GM06990 (cell line): Measurements from ENCODE around the gene POLR1E.

Experiments used
- DNase-seq: peaks from one replicate; pipeline ENCODE4 v3.0.0-alpha.2; 2011; ENCODE audit not compliant: insufficient read length; ENCODE audit errors: extremely low read depth
- H3K27me3 ChIP-seq: replicated peaks from 2 replicates; pipeline ENCODE4 v1.6.0; 2011; ENCODE audit warnings: low read length; ENCODE audit not compliant: control insufficient read depth, insufficient read depth
- H3K36me3 ChIP-seq: 2 replicates; pipeline ENCODE4 v1.5.1; 2011; ENCODE audit warnings: low read length; ENCODE audit not compliant: control insufficient read depth, insufficient read depth
- H3K4me3 ChIP-seq: replicated peaks from 2 replicates; pipeline ENCODE4 v1.5.1; 2011; ENCODE audit warnings: low read depth, mild to moderate bottlenecking, control low read depth, low read length
- CTCF ChIP-seq: IDR thresholded peaks from 2 replicates; pipeline ENCODE4 v1.5.1; 2011; ENCODE audit warnings: low read length, control low read depth, mild to moderate bottlenecking, inconsistent platforms; ENCODE audit not compliant: insufficient read depth, poor library complexity, severe bottlenecking

Gene POLR1E

GRCh38 chr9:37521111-37521510 lies 35.4 kb downstream of the POLR1E start:
- DNase-seq, result no peak
- Histone ChIP-seq H3K4me3 (no peak overlapping the region), H3K27me3 (no peaks in the 10 kb centered on the region), H3K36me3 (peaks cover 32% of the 10 kb centered on the region)
- no peak for TF ChIP-seq CTCF

GRCh38 chr9:37522971-37523370 lies 37.2 kb downstream of the POLR1E start:
- Histone ChIP-seq H3K27me3 (no peaks in the 10 kb centered on the region), H3K4me3 (no peak overlapping the region), H3K36me3 (peaks cover 28% of the 10 kb centered on the region)
- no peak for TF ChIP-seq CTCF
- no peak for DNase-seq

GRCh38 chr9:37523916-37524315 lies 38.2 kb downstream of the POLR1E start:
- no peak for TF ChIP-seq CTCF
- Histone ChIP-seq H3K27me3 (no peaks in the 10 kb centered on the region), H3K36me3 (peaks cover 23% of the 10 kb centered on the region), H3K4me3 (no peak overlapping the region)
- no peak for DNase-seq

GRCh38 chr9:37528652-37529471 lies 43.1 kb downstream of the POLR1E start:
- peak; percentile 61 for DNase-seq
- Histone ChIP-seq H3K27me3 (no peaks in the 10 kb centered on the region), H3K36me3 (peaks cover 12% of the 10 kb centered on the region), H3K4me3 (peak overlapping the region; percentile 49)
- peak; percentile 13 for TF ChIP-seq CTCF

- DNase-seq, result no peak
- no peak for TF ChIP-seq CTCF
- Histone ChIP-seq H3K27me3 (no peaks in the 10 kb centered on the region), H3K4me3 (peak overlapping the region; percentile 48), H3K36me3 (no peaks in the 10 kb centered on the region)
Measured at GRCh38 chr9:37531699-37532098, 46.0 kb downstream of the POLR1E start.
